Measurements from ENCODE around the gene HM13. TPM values are rescaled to one million over a fixed set of nuclear protein-coding genes. Genes with fewer than 3 reads are reported as not detected.

HM13 gene
- total and polyA plus RNA-seq, 2 of the 13 experiments (the other 11 are each of a cell fraction or from before 2014, with no cell fraction given) = 118 to 243 TPM

- Histone ChIP-seq H3K79me2 (ENCODE audit: insufficient read depth, low read length) (peaks cover 9% of the 10 kb centered on the region), H3K9me3 (ENCODE audit: low read length) (no peaks in the 10 kb centered on the region), H3K36me3 (replicated peaks in 1 of 2; ENCODE audit: control insufficient read depth in 1 of 2, insufficient read depth in 2 of 2, low read length in 2 of 2) (peaks cover 70 to 97% of the 10 kb centered on the region in 2 experiments), H3K27ac (ENCODE audit: extremely low read length, insufficient read depth, low read length) (no peak overlapping the region), H2AFZ (ENCODE audit: low read length) (no peak overlapping the region), H3K4me3 (replicated peaks in 1 of 3; ENCODE audit: insufficient read depth in 1 of 3, low read depth in 2 of 3, low read length in 3 of 3) (no peak overlapping the region), H4K20me1 (ENCODE audit: insufficient read depth, low read length) (0 out of 2 replicates have a peak, but pooled peaks cover 4% of the 10 kb centered on the region), H3K9ac (ENCODE audit: insufficient read depth, low read depth, low read length) (no peak overlapping the region), H3K4me1 (ENCODE audit: insufficient read depth, low read length) (no peaks in the 10 kb centered on the region), H3K27me3 (ENCODE audit: control insufficient read depth in 1 of 2, insufficient read depth in 2 of 2, low read length in 2 of 2) (no peaks in the 10 kb centered on the region), H3K4me2 (ENCODE audit: low read depth, low read length) (no peak overlapping the region)
- intact Hi-C loops (cut with micrococcal nuclease; ENCODE audit: unreplicated experiment) (no loop called here), in situ Hi-C loops (cut with HindIII; ENCODE audit: extremely low pct_ligation_motif_present, low pct_unique_long_range_greater_than_20kb) (loop anchor here (10.0 kb wide), 1 partner anchor 60 kb away; the partner anchor contains the start of genes DEFB124 and REM1)
- no peak for DNase-seq (ENCODE audit: low spot score)
- no TSS peak for BruUV-seq (replicated peaks)
- no peak for ATAC-seq
- CTCF ChIA-PET (ENCODE audit: low intra/inter-chr PET ratio, low total read pairs) = no interaction called here
- POLR2A ChIA-PET = no interaction called here
- TF ChIP-seq MED13 (CRISPR knock-in tag; IDR thresholded peaks at IDR 0.05) (no peak), FOXK1 (CRISPR knock-in tag; IDR thresholded peaks at IDR 0.05; ENCODE audit: borderline replicate concordance, low read depth) (no peak), ZNF138 (CRISPR knock-in tag; IDR thresholded peaks at IDR 0.05; ENCODE audit: low read depth) (no peak), ARID4A (CRISPR knock-in tag; IDR thresholded peaks at IDR 0.05; ENCODE audit: borderline replicate concordance) (no peak), GABPB1 (CRISPR knock-in tag; IDR thresholded peaks at IDR 0.05) (no peak), KDM5B (CRISPR knock-in tag; IDR thresholded peaks at IDR 0.05; ENCODE audit: borderline replicate concordance) (no peak)
- TF ChIP-seq, protein P1, sequence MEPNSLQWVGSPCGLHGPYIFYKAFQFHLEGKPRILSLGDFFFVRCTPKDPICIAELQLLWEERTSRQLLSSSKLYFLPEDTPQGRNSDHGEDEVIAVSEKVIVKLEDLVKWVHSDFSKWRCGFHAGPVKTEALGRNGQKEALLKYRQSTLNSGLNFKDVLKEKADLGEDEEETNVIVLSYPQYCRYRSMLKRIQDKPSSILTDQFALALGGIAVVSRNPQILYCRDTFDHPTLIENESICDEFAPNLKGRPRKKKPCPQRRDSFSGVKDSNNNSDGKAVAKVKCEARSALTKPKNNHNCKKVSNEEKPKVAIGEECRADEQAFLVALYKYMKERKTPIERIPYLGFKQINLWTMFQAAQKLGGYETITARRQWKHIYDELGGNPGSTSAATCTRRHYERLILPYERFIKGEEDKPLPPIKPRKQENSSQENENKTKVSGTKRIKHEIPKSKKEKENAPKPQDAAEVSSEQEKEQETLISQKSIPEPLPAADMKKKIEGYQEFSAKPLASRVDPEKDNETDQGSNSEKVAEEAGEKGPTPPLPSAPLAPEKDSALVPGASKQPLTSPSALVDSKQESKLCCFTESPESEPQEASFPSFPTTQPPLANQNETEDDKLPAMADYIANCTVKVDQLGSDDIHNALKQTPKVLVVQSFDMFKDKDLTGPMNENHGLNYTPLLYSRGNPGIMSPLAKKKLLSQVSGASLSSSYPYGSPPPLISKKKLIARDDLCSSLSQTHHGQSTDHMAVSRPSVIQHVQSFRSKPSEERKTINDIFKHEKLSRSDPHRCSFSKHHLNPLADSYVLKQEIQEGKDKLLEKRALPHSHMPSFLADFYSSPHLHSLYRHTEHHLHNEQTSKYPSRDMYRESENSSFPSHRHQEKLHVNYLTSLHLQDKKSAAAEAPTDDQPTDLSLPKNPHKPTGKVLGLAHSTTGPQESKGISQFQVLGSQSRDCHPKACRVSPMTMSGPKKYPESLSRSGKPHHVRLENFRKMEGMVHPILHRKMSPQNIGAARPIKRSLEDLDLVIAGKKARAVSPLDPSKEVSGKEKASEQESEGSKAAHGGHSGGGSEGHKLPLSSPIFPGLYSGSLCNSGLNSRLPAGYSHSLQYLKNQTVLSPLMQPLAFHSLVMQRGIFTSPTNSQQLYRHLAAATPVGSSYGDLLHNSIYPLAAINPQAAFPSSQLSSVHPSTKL (CRISPR knock-in tag; IDR thresholded peaks at IDR 0.05) = no peak
- TF ChIP-seq, protein P2, sequence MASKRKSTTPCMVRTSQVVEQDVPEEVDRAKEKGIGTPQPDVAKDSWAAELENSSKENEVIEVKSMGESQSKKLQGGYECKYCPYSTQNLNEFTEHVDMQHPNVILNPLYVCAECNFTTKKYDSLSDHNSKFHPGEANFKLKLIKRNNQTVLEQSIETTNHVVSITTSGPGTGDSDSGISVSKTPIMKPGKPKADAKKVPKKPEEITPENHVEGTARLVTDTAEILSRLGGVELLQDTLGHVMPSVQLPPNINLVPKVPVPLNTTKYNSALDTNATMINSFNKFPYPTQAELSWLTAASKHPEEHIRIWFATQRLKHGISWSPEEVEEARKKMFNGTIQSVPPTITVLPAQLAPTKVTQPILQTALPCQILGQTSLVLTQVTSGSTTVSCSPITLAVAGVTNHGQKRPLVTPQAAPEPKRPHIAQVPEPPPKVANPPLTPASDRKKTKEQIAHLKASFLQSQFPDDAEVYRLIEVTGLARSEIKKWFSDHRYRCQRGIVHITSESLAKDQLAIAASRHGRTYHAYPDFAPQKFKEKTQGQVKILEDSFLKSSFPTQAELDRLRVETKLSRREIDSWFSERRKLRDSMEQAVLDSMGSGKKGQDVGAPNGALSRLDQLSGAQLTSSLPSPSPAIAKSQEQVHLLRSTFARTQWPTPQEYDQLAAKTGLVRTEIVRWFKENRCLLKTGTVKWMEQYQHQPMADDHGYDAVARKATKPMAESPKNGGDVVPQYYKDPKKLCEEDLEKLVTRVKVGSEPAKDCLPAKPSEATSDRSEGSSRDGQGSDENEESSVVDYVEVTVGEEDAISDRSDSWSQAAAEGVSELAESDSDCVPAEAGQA (IDR thresholded peaks at IDR 0.05; ENCODE audit: low read depth) = no peak
- TF ChIP-seq, protein P2 (CRISPR knock-in tag; IDR thresholded peaks at IDR 0.05; ENCODE audit: borderline replicate concordance) = no peak
- FAIRE-seq = no peak
Measured at GRCh38 chr20:31535298-31535697, 21.1 kb downstream of the HM13 start.

Measured in HepG2 (cell line).